NCI-H1105 treated with DMSO at 0.1 percent for 48 hours (cell line): Measurements from ENCODE around the gene PDSS2.

Experiments used
- DNase-seq: peaks from one replicate; lab custom pipeline; 2025; lab: John Stamatoyannopoulos, UW

The PDSS2 gene

GRCh38 chr6:107361753-107362604 is 97.4 kb downstream of the PDSS2 start:
- no peak for DNase-seq

- DNase-seq = no peak
Observed at GRCh38 chr6:107360476-107360875, 98.9 kb downstream of the PDSS2 start.

- no peak for DNase-seq
Observed at GRCh38 chr6:107357842-107358241, 101.5 kb downstream of the PDSS2 start.

- no peak for DNase-seq
Observed at GRCh38 chr6:107357031-107357430, 102.3 kb downstream of the PDSS2 start.

GRCh38 chr6:107355659-107356058 is 103.7 kb downstream of the PDSS2 start:
- no peak for DNase-seq

- DNase-seq = no peak
Observed at GRCh38 chr6:107354451-107354850, 104.9 kb downstream of the PDSS2 start.

- DNase-seq = no peak
Observed at GRCh38 chr6:107353773-107354382, 105.5 kb downstream of the PDSS2 start.

- no peak for DNase-seq
Observed at GRCh38 chr6:107348224-107348623, 111.1 kb downstream of the PDSS2 start.

GRCh38 chr6:107345393-107345792 is 114.0 kb downstream of the PDSS2 start:
- no peak for DNase-seq

GRCh38 chr6:107344981-107345380 is 114.4 kb downstream of the PDSS2 start:
- no peak for DNase-seq

GRCh38 chr6:107344383-107344782 is 115.0 kb downstream of the PDSS2 start:
- DNase-seq = no peak

GRCh38 chr6:107342144-107342543 is 117.2 kb downstream of the PDSS2 start:
- DNase-seq = no peak

- DNase-seq = no peak
Observed at GRCh38 chr6:107340881-107341280, 118.5 kb downstream of the PDSS2 start.

- DNase-seq = no peak
Observed at GRCh38 chr6:107337191-107337741, 122.1 kb downstream of the PDSS2 start.

- no peak for DNase-seq
Observed at GRCh38 chr6:107334026-107334425, 125.3 kb downstream of the PDSS2 start.

- no peak for DNase-seq
Observed at GRCh38 chr6:107333491-107333890, 125.9 kb downstream of the PDSS2 start.

- no peak for DNase-seq
Observed at GRCh38 chr6:107331409-107332386, 127.7 kb downstream of the PDSS2 start.

- no peak for DNase-seq
Observed at GRCh38 chr6:107330168-107330567, 129.2 kb downstream of the PDSS2 start.

GRCh38 chr6:107329063-107329860 is 130.1 kb downstream of the PDSS2 start:
- no peak for DNase-seq

GRCh38 chr6:107328081-107328480 is 131.3 kb downstream of the PDSS2 start:
- DNase-seq = no peak

GRCh38 chr6:107323133-107323785 is 136.1 kb downstream of the PDSS2 start:
- no peak for DNase-seq
